K562 (cell line): Measurements from ENCODE around the gene BMI1. TPM values are rescaled to one million over a fixed set of nuclear protein-coding genes. Genes with fewer than 3 reads are reported as not detected.

Source experiments
- AFF1 ChIP-seq, 2 experiments: fragments of 450-650 bp; IDR thresholded peaks; 2 replicates each; pipeline ENCODE4 v1.6.1; 2018; ENCODE audit warnings: mild to moderate bottlenecking in 2 of 2, low read depth in 1 of 2; ENCODE audit not compliant: partially characterized antibody in 2 of 2
- DLX4 ChIP-seq: fragments of 250-450 bp; sonication (Bioruptor Pico); IDR thresholded peaks from 2 replicates; pipeline ENCODE4 v1.6.1; 2021; ENCODE audit warnings: mild to moderate bottlenecking
- EP400 ChIP-seq: fragments of 450-650 bp; IDR thresholded peaks from 2 replicates; pipeline ENCODE4 v1.6.1; 2017; ENCODE audit warnings: antibody characterized with exemption, mild to moderate bottlenecking, moderate library complexity
- SIN3B ChIP-seq: fragments of 450-650 bp; IDR thresholded peaks from 2 replicates; pipeline ENCODE4 v1.6.1; 2017; ENCODE audit warnings: low read depth, mild to moderate bottlenecking, moderate library complexity
- TRIM28 ChIP-seq: fragments of 450-650 bp; IDR thresholded peaks from 2 replicates; pipeline ENCODE4 v1.6.1; 2017
- XRCC5 ChIP-seq: fragments of 200-400 bp; formaldehyde crosslinking; IDR thresholded peaks from 2 replicates; pipeline ENCODE4 v1.6.1; 2017; ENCODE audit warnings: low read depth, mild to moderate bottlenecking, low read length
- ZC3H11A ChIP-seq: IDR thresholded peaks from 2 replicates; pipeline ENCODE4 v1.6.1; 2012; ENCODE audit warnings: low read depth, low read length, improper control_type of control experiment
- ZNF232 ChIP-seq: sonication (generic); formaldehyde crosslinking; IDR thresholded peaks from 2 replicates; pipeline ENCODE4 v1.8.0; 2022; ENCODE audit warnings: mild to moderate bottlenecking, missing genetic modification reagents
- ZNF282 ChIP-seq: sonication (generic); formaldehyde crosslinking; IDR thresholded peaks from 2 replicates; pipeline ENCODE4 v1.8.1; 2023; ENCODE audit warnings: missing genetic modification reagents
- ZNF347 ChIP-seq: fragments of 450-650 bp; formaldehyde crosslinking; IDR thresholded peaks from 2 replicates; pipeline ENCODE4 v1.4.0; 2020; ENCODE audit warnings: low read depth, mild to moderate bottlenecking, moderate library complexity
- polyA plus RNA-seq, 8 experiments: library from polyadenylated mRNA; depleted of rRNA in 4 of 8; stranded (reverse) in 5 of 8; unstranded in 3 of 8; fragments of >200 nt; fragmentation: Nextera tagmentation in 2 of 8; fragmentation: Illumina TruSeq in 1 of 8; extraction: Ambion mirVana in 2 of 8; extraction: Trizol in 1 of 8; gene quantifications; 2 replicates each; pipeline versions ENCODE4 v1.2.1 to v1.2.3, GENCODE V29; 2011 to 2014; ENCODE audit warnings: inconsistent platforms in 1 of 8, missing spikeins in 1 of 8
- total RNA-seq, 7 experiments: library from RNA; depleted of rRNA in 6 of 7; stranded (reverse); fragments of >200 nt in 6 of 7; fragmentation: Illumina TruSeq in 2 of 7; extraction: Trizol in 2 of 7; gene quantifications; 2 replicates each; pipeline versions ENCODE4 v1.2.1 to v1.2.3, GENCODE V29; 2011 to 2021; ENCODE audit warnings: low replicate concordance in 1 of 7

Gene BMI1
- total and polyA plus RNA-seq, 9 of the 15 experiments (the other 6 are each of a cell fraction or from before 2014, with no cell fraction given), result 21.4 to 103 (median 70.8) TPM

- TF ChIP-seq AFF1 (IDR thresholded peaks at IDR 0.05; ENCODE audit: low read depth in 1 of 2, partially characterized antibody in 2 of 2) (no peak), XRCC5 (no peak), ZNF347 (no peak), EP400 (no peak), SIN3B (no peak), ZNF232 (CRISPR knock-in tag) (no peak), TRIM28 (no peak), ZC3H11A (no peak), DLX4 (no peak), ZNF282 (CRISPR knock-in tag) (no peak)
Measured at GRCh38 chr10:22372298-22372697, 51.4 kb downstream of the BMI1 start (continued).
